Nucleus accumbens (tissue), 56 donors: ENCODE results near the gene PNPLA8.
"Not testable (repeated sequence)": the region's sequence is repeated elsewhere in the genome, so short reads cannot be mapped to it uniquely, and the experiment has no call there.

Experiments used
- DNase-seq, 56 donors: peaks; one replicate each; lab custom pipeline; 2025; lab: John Stamatoyannopoulos, UW

Gene PNPLA8

DNA sequence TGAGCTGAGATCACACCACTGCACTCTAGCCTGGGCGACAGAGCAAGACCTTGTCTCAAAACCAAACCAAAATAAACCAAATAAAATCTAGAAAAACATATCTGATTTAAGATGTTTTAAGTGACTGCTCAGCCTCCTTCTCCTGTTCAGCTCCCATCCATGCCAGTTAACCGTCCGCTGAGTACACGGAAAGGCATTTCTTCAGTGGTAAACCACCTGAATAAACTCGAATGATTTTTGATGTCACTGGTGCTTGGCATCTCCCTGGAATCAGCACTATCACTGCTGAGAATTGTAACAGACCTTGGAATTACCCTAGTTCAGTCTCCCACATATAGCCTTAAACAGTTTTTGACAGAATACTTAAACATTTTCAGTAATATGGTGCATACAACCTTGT lies 45.6 kb downstream of the PNPLA8 start:
- no peak for DNase-seq

DNA sequence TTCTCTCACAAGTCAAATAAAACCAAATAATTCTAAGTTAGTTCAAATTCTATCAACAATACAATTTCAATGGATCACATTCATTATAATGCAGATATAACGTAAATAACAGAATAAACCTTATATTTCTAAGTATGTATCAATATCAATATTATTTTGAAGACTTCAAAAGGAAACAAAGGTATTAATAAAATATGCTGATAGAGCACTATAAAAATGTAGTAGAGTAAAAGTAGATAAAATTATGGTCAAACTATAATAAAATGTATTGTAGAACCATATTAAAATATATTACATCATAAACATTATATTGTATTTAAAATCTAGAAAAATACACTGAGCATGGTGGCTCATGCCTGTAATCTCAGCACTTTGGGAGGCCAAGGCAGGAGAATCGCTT lies 46.2 kb downstream of the PNPLA8 start:
- DNase-seq: no peak

DNA sequence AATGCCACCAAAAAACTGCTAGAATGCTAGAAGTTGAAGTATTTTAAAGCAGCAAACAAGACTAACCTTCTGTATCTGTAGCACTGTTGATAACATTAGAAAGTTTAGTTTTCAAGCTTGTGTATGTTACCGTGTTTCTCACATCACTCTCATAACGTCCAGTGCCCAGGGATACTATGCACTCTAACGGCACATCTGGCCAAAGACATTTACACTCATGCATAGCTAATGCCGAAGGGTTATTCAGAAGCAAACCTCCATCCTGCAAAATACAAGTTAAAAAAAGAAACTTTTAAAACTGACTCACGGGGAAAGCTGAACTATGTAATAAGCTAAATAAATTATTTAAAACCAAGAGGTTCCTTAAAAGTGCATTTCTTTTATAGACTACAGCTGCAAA lies 46.8 kb downstream of the PNPLA8 start:
- no peak for DNase-seq

DNA sequence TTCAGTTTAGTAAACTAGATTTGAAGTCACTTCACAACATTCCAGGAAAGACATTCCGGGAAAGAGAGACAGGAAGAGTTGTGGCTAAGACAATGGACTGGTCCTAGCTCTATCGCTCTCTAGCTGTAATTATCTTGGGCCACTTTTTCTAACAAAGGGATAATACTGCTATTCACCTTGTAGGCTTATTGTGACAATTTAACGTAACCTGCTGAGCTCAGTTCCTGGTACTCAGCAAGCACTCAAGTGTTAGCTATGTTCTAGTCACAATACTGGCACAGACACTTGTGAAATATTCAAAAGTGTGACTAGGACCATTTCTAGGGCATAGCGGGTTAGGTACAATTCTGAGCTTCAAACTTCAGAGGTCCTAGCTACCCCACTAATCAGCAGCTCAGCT lies 57.7 kb downstream of the PNPLA8 start:
- DNase-seq: no peak

GRCh38 chr7:108467391-108467790 lies 58.5 kb downstream of the PNPLA8 start:
- no peak for DNase-seq

DNA sequence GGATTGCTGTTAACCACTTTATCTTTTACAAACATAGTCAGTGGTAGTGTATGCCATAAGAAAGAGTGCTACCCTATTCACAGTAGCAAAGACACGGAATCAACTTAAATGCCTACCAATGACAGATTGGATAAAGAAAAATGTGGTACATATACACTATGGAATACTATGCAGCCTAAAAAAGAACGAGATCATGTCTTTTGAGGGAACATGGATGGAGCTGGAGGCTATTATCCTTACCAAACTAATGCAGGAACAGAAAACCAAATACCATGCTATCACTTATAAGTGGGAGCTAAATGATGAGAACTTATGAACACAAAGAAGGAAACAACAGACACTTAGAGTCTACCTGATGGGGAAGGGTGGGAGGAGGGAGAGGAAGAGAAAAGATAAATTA lies 59.6 kb downstream of the PNPLA8 start:
- not testable (repeated sequence) for DNase-seq

DNA sequence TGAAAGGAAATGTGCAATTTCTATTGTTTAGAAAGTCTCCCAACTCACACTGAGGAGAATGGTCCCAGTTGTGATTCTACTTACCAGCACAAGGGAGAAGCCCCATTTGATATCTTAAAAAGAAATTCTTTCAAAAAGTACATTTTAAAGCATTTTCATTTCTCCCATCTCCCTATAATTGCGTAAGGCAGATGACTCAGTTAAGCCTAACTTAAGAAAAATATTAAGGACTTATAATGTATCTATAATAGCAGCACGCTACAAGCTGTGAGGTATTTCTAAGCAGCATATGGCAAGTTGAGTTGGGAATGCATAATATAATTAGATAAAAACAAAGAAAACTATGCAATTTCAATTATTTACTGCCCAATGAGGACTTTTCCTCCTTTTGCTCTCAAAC lies 61.2 kb downstream of the PNPLA8 start:
- DNase-seq: no peak

DNA sequence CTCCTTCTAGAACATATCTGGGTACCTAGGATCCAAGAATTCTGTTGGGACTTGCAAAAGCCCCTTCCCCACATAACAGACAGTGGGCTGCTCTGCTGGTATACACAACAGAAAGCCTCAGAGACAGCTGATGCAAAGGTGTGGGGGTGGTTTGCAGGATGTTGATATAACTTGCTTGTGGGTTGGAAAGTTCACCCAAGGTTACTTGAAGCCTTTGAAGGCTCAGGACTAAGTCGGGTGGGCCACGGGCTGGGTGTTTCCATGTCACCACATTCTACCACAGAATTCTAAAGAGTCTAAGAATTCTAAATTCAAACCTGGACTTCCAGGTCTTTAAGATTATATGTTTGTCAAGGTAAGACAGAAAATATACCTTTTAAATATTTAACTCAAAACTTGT lies 62.3 kb downstream of the PNPLA8 start:
- DNase-seq: no peak

DNA sequence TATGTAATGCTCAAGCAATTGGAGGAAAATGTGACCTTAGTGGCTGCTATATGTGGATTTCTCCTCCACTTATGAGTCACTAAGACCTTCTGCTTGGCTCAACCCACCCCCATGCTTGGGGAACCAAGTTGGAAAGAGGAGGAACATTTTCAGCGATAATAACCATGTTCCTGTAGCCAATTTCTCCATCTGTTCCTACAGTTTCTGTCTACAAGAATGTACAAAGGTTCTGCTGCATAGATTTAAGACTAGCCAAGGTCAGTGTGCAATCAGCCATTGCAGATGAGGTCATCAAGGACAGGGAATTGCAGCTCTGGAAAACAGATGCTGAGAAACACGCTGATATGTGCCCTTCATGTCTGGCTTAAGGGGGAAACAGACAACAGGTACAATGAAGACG lies 64.1 kb downstream of the PNPLA8 start:
- no peak for DNase-seq

DNA sequence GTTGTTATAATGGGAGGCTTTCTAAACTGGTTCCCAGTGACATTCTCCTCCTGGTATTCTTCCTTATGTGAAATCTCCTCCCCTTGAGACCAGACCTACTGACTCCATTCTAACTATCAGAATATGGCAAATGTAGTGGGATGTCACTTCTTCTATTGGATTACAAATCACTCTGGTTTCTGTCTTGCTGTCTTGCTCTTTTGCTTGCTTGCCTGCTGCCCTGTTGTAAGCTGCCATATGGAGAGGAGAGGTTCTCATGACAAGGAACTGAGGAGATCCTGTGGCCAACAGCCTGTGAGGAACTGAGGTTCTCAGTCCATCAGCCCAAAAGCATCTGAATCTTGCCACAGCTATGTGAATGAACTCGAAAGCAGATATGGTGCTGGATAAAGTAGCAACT lies 65.0 kb downstream of the PNPLA8 start:
- no peak for DNase-seq

DNA sequence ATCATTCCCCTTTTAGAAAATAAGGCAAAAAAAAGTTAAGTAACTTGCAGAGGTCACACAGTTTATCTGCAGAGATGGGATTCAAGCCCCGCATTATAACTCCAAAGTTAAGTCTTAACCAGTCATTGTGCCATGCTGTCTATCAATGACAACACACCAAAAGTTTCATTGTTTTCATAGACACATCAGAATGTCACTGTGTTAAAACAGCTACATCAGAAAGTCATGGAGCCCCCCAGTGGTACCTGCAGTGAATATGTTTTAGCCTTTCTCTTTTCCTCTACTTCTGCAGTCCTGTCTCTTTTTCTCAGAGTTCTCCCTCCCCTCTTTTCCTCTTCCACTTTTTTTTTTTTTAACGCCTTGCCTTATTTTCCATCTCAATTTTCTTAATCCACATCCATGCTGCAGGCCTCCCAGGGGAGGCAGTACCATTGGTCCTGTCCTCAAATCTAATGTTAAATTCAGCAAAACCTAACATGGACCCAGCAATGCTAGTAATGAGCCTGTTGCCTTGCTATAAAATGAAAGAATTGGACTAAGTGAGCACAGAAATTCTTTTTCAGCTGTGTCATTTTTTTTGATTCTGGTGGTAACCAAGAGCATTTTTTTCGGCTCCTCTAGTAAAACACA lies 65.9 kb downstream of the PNPLA8 start:
- DNase-seq: peak in 10 of 56 donors; percentile 7 to 55 (median 23)

- no peak for DNase-seq
Measured at GRCh38 chr7:108457871-108458270, 68.1 kb downstream of the PNPLA8 start.

GRCh38 chr7:108456845-108457540 lies 68.9 kb downstream of the PNPLA8 start:
- no peak for DNase-seq

DNA sequence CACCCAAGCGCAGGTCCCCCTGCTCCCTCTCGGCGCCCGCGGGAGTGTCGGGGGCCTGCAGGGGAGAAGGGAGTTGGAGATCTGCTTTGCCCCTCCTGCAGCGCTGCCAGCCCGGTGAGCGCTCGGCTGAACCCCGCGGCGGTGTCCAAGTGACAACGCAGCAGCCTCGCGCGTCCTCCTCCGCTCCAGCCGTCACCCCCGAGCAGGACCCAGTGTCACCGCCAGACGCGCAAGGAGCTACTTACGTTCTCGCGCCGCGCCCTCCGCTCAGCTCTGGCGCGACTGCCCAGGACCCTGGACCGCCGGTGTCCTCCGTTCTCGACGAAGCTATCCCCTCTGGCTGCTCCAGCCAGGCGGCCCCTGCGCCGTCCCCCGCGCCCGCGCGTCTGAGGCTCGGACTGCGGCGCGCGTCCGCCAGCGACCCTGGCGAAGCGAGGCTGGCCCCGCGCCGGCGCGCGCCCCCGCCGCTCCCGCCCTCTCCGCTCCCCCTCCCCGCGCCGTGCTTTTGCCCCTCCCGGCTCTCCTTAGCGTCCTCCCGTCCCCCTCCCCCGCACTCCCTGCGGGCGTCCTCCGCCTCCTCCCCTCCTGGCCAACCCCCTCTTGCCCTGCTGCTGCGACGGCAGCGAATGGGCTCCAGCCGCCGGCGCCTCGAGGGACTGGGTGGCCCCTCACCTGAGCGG lies 69.8 kb downstream of the PNPLA8 start, which contains the start of gene NRCAM:
Gene NRCAM, minus strand, starts transcription at position 439 of the 680 bp plus-strand sequence. CDS start 216,372 bp downstream, outside the sequence.
- DNase-seq: peak in 53 of 56 donors; percentile 12 to 81 (median 63)

GRCh38 chr7:108455551-108455997 lies 70.4 kb downstream of the PNPLA8 start:
- DNase-seq: peak in 12 of 56 donors; percentile 30 to 66 (median 56)

GRCh38 chr7:108454674-108455550 lies 71.0 kb downstream of the PNPLA8 start:
- peak in 38 of 56 donors; percentile 13 to 69 (median 51) for DNase-seq

DNA sequence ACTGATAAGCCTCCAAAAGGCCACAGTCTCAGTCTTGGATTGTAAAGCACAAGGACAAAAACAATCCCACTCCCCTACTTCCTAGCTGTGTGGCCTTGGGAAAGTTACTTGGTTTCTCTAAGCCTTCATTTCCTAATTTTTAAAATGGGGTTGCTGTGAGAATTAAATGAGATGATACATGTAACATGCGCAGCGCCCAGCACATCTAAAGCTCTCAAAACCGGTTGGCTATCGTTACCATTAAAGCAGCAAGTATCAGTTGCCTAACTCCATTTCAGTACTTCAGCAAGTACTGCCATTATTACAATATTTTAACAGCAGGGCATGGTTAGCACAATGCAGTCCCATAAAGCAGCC lies 71.6 kb downstream of the PNPLA8 start:
- no peak for DNase-seq

DNA sequence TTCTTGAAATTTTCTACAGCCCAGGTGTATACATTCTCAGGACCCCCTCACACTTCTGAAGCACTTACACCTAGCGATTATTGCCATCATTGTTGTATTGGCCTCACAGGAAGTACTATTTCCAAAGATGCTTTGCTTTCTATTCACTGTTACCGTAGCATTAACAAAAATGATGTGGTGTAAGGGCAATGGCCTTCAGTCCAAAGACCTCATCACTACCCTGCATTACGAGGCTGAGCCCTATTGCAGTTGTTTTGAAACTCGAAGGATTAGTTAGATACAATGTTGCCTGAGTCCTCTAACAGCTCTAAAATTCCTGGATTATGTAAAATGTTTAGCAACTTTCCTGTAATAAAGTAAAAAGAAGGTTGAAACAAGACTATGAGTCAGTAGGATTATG lies 72.6 kb downstream of the PNPLA8 start:
- DNase-seq: no peak

DNA sequence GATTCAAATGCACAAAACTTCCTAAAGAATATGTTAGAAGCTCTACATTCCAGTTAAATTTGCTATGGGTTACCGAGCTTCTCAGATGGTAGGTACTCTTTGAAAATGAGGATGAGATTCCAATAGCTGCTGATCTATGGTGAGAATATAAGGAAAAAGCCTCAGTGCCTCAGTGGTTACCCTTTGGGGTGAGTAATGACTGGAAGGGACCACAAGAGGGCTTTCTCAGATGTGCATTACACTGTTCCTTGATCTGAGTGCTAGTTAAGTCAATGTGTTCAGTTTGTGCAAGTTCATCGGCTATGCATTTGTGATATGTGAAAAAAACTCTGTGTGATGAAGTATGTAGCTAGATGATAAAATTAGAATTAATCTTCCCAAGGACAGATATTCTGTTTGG lies 73.2 kb downstream of the PNPLA8 start:
- DNase-seq: no peak

- no peak for DNase-seq
Measured at GRCh38 chr7:108451296-108451848, 74.6 kb downstream of the PNPLA8 start.
